Stimulated activated CD8-positive, alpha-beta memory T cell treated with anti-CD3 and anti-CD28 coated beads, Interleukin-12 subunit alpha, Interleukin-12 subunit beta, amount 100 ng/mL, for 24 hours (primary cell): ENCODE data around the gene RNU6-1.

Experiments
- DNase-seq: peaks from one replicate; pipeline ENCODE4 v3.0.0-alpha.2; 2020; ENCODE audit errors: extremely low read depth

The RNU6-1 gene

DNA sequence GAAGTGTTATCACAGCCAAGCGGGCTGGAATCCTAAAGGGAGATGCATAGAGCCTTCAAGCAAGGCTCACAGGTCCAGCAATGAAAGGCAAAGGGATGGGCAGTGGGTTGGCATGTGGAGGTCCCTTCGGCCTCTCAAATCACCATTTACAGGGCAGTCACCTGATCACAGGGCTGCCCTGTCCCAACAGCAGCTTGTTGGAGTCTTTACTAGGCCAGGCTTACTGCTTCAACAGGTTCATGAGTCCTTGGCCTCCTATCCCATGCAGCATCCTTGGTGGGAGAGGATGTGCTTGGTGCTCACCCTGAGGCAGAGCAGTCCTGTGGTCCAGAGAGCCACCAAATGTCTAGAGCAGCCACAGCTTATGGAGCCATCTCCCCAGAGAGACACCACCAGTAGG is 38.7 kb downstream of the RNU6-1 start:
- DNase-seq, result no peak

DNA sequence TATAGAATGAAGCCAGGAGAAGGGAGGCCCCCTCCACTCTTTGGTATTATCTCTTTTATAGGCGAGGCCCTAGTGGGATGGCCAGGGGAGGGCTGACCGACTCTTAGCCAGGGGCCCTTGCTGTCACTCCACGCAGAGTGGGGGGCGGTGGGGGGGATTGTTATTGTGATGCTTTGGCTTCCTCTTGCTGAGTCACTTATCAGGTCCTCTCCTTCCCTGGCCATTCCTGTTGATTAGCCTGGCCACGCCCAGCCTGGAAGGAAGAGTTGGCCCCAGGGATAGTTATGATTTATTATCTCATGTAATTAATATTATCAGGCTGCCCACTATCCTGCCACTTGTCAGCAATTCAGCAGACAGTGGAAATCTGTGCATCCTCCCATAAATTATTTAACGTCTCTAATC is 40.0 kb downstream of the RNU6-1 start:
- DNase-seq, result no peak

DNA sequence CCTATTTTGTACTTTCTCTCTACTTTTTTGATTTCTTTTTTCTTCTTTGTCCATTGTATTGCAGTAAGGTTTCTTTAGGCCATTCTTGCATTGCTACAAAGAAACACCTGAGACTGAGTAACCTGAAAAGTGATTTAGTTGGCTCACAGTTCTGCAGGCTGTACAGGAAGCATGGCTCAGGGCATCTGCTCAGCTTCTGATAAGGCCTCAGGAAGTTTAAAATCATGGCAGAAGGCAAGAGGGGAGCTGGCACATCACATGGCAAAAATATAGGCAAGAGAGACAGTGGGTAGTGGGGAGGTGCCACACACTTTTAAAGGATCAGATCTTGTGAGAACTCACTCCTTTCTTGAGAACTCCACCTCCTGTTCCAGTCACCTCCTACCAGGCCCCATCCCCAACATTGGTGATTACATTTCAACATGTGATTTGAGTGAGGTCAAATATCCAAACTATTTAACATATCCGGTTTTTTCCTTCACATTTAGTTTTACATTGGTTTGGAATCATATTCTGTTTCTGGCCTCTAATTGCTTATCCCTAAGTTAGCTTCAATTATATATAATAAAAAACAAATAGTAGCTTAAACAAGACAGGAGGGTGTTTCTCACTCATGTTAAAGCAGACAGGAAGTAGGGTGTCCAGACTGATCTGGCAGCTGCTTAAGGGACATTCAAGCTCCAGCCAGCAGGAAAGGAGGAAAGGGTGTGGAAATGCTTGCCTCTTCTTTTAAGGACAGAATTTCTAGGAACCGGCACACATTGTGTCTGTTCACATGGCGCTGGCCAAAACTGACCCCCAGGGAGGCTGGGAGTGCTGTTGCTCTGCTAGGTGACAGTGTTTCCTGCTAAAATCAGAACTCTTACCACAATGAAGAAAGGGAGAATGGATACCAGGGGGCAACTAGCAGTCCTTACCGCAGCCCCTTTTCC is 43.4 kb downstream of the RNU6-1 start:
- DNase-seq, result no peak

DNA sequence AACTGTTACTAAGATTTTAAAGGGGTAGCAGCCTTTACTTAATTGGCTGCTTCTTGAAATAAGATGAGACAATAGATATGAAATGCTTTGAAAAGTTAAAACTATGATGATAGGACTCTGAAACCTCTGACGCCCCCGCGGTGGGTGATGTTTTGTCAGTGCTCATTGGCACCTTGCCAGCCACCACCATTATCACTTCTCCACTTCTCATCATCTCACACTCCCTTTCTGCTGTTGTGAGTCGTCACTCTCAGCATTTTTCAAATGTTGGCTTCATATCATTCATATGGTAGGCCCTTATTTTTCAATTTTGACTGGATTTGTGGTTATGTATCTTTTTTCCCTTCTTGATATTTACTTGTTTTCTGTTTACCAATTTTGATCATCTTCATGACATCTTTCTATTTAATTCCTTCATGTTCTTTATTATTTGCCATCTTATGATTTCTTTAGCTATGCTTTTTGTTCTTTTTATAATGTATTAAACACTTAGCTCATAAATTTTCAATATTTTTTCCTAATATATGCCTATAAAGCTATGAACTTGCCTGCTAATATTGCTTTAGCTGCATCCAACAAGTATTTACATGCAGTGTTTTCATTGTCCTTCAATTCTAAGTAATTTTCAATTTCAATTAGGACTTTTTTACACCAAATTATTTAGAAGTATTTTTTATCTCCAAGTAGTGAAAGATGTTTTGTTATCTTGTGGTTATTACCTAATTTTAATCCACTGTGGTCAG is 44.8 kb downstream of the RNU6-1 start:
- no peak for DNase-seq

DNA sequence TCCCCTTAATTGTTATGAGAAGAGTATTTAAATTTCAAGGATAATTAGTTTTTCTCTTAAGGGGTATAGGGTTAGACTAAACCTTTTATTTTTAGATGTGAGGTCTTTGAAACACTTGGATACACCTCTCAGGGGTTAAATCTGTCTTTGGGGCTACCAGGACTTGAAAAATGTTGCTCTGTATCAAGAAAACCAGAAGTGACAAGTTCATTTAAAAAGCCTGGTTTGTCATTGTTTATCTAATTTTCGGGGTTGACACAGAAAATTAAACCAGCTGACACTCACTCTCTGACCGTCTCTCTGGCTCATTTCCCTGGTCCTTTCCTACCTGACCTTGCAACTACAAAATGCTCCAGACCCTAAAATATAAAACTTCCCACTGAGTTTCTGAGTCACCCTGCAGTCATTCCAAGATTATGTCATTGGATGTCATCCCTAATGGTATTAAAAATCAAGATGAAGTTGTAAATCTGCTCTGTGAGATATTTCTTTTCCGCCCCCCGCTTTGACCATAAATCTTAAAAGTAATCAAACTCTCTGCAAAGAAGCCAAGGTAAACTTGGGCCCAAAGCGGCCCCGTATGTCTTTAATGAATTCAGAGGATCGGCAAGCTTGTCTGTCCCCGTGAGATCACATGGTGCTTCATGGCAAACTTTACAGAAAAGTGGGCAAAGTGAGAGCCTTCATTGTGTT is 47.4 kb downstream of the RNU6-1 start:
- DNase-seq, result no peak

DNA sequence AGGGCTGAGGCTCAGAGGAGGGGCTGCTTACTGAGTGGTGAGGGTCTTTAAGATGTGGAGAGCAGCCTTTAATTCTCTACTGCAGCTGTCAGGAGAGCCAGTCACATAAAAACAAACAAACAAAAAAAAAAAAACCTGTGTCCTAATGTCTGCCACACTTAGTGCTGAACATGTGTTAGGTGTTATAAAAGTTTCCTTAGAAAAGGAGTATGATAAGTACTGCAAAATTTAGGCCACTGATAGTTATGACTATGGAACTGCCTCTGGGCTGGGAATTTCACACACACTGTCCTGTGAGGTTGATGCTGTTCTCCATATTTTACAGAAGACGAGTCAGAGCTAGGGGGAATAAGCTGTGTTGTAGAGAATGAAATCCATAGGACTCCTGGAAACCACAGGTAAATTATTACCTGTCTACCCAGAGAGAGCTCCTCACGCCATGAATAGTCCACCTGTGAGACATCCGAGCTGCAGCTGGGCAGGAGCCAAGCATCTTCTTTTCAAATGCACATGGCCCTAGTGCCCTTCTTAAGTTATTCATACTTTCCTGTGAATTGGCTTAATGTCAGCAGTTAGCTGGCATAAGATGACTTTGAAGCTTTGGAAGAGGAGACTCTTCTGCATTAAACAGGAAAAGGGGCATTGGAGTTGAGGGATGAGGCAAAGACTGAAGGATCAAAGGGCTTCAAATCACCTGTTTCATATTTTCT is 49.1 kb downstream of the RNU6-1 start:
- DNase-seq, result no peak
